ENCODE data around the gene SNAPC4. TPM values are rescaled to one million over a fixed set of nuclear protein-coding genes. Genes with fewer than 3 reads are reported as not detected.

Gene SNAPC4
- polyA plus RNA-seq, 1 of the 3 experiments (the other 2 are of a cell fraction), result 9.2 TPM

DNA sequence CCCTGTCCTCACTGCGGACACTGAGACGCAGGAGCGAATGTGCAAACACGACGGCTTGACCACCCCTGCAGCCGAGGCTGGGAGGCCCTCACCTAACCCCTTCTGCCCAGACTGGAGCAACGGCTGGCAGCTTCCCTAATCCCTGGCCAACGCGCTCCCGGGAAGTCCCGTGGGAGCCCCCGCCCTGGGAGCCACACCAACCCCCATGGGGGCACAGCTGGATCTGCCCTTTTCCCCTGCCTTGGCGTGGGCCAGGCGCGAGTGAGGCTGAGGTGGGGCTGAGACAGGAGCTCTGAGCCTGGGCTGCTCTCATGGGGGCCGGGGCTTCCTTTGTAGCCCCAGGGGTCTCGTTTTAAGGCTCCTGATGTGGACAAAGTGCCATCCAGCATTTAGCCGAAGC is 31.8 kb downstream of the SNAPC4 start:
- no peaks in the 10 kb centered on the region for H3F3A ChIP-seq (replicated peaks; ENCODE audit: insufficient read depth)
- no peak overlapping the region for H3K27ac ChIP-seq (ENCODE audit: low read depth in 2 of 2, low read length in 1 of 2)
- H2AFZ ChIP-seq (ENCODE audit: low read depth), result no peak overlapping the region
- no peak overlapping the region for H3K9ac ChIP-seq
- H3K4me2 ChIP-seq, result no peak overlapping the region
- TF ChIP-seq, protein P1, sequence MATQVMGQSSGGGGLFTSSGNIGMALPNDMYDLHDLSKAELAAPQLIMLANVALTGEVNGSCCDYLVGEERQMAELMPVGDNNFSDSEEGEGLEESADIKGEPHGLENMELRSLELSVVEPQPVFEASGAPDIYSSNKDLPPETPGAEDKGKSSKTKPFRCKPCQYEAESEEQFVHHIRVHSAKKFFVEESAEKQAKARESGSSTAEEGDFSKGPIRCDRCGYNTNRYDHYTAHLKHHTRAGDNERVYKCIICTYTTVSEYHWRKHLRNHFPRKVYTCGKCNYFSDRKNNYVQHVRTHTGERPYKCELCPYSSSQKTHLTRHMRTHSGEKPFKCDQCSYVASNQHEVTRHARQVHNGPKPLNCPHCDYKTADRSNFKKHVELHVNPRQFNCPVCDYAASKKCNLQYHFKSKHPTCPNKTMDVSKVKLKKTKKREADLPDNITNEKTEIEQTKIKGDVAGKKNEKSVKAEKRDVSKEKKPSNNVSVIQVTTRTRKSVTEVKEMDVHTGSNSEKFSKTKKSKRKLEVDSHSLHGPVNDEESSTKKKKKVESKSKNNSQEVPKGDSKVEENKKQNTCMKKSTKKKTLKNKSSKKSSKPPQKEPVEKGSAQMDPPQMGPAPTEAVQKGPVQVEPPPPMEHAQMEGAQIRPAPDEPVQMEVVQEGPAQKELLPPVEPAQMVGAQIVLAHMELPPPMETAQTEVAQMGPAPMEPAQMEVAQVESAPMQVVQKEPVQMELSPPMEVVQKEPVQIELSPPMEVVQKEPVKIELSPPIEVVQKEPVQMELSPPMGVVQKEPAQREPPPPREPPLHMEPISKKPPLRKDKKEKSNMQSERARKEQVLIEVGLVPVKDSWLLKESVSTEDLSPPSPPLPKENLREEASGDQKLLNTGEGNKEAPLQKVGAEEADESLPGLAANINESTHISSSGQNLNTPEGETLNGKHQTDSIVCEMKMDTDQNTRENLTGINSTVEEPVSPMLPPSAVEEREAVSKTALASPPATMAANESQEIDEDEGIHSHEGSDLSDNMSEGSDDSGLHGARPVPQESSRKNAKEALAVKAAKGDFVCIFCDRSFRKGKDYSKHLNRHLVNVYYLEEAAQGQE (IDR thresholded peaks at IDR 0.05; ENCODE audit: low read depth, low read length), result no peak
- TF ChIP-seq FOXM1 (IDR thresholded peaks at IDR 0.05; ENCODE audit: low read depth) (no peak), ELF1 (IDR thresholded peaks at IDR 0.05) (no peak), SIN3A (IDR thresholded peaks at IDR 0.05; ENCODE audit: borderline replicate concordance, low read depth, low read length) (no peak), JUND (IDR thresholded peaks at IDR 0.05) (no peak), TEAD4 (IDR thresholded peaks at IDR 0.05; ENCODE audit: borderline replicate concordance, insufficient read depth) (no peak), FOSL2 (IDR thresholded peaks at IDR 0.05; ENCODE audit: borderline replicate concordance, low read depth) (no peak), YY1 (IDR thresholded peaks at IDR 0.05; ENCODE audit: low read depth) (no peak), SMC3 (IDR thresholded peaks at IDR 0.05; ENCODE audit: low read depth, low read length) (no peak), GABPA (IDR thresholded peaks at IDR 0.05; ENCODE audit: low read depth) (no peak), POLR2AphosphoS5 (IDR thresholded peaks at IDR 0.05; ENCODE audit: low read depth, low read length) (no peak), RFX5 (IDR thresholded peaks at IDR 0.05; ENCODE audit: low read length) (no peak), MXI1 (IDR thresholded peaks at IDR 0.05; ENCODE audit: low read depth, low read length) (no peak), GATA2 (CRISPR knock-in tag; IDR thresholded peaks at IDR 0.05) (no peak), NRF1 (IDR thresholded peaks at IDR 0.05; ENCODE audit: low read depth, low read length) (no peak), FOXJ3 (CRISPR knock-in tag; IDR thresholded peaks at IDR 0.05) (no peak), RAD21 (IDR thresholded peaks at IDR 0.05; ENCODE audit: low read length) (no peak)
- TF ChIP-seq, protein P2, sequence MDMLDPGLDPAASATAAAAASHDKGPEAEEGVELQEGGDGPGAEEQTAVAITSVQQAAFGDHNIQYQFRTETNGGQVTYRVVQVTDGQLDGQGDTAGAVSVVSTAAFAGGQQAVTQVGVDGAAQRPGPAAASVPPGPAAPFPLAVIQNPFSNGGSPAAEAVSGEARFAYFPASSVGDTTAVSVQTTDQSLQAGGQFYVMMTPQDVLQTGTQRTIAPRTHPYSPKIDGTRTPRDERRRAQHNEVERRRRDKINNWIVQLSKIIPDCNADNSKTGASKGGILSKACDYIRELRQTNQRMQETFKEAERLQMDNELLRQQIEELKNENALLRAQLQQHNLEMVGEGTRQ (IDR thresholded peaks at IDR 0.05; ENCODE audit: borderline replicate concordance, low read depth, low read length), result no peak
- TF ChIP-seq, protein P3, sequence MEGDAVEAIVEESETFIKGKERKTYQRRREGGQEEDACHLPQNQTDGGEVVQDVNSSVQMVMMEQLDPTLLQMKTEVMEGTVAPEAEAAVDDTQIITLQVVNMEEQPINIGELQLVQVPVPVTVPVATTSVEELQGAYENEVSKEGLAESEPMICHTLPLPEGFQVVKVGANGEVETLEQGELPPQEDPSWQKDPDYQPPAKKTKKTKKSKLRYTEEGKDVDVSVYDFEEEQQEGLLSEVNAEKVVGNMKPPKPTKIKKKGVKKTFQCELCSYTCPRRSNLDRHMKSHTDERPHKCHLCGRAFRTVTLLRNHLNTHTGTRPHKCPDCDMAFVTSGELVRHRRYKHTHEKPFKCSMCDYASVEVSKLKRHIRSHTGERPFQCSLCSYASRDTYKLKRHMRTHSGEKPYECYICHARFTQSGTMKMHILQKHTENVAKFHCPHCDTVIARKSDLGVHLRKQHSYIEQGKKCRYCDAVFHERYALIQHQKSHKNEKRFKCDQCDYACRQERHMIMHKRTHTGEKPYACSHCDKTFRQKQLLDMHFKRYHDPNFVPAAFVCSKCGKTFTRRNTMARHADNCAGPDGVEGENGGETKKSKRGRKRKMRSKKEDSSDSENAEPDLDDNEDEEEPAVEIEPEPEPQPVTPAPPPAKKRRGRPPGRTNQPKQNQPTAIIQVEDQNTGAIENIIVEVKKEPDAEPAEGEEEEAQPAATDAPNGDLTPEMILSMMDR (IDR thresholded peaks at IDR 0.05), result no peak
- CTCF ChIA-PET, result interaction anchor here (0.7 to 2.3 kb wide), 6 partner anchors 17 to 55 kb away, joined by 3 to 5 read pairs (median 4); no protein-coding TSS in a partner anchor
- H3K27me3 ChIP-seq (ENCODE audit: insufficient read depth), result no peaks in the 10 kb centered on the region
- no peaks in the 10 kb centered on the region for H3K9me3 ChIP-seq
- no peak overlapping the region for H3K4me3 ChIP-seq (ENCODE audit: low read depth in 2 of 2, low read length in 1 of 2)
- DNase-seq, result no peak
- WGBS (ENCODE audit: low lambda C conversion rate), result 90% methylated on average over 5 of the region's 18 CpGs
- no peaks in the 10 kb centered on the region for H3K9me2 ChIP-seq
- no peaks in the 10 kb centered on the region for H3K79me2 ChIP-seq (ENCODE audit: insufficient read depth)
- H3K4me1 ChIP-seq (ENCODE audit: control insufficient read depth in 1 of 2, insufficient read depth in 2 of 2, low read depth in 1 of 2, low read length in 1 of 2), result peaks cover 0 to 36% of the 10 kb centered on the region in 2 experiments; a peak in 1 of 4 replicates
- no peaks in the 10 kb centered on the region for H3K36me3 ChIP-seq (replicated peaks in 1 of 2; ENCODE audit: control insufficient read depth in 1 of 2, insufficient read depth in 2 of 2, low read length in 1 of 2)
- POLR2A ChIA-PET, result no interaction called here
- no peaks in the 10 kb centered on the region for H4K20me1 ChIP-seq (ENCODE audit: insufficient read depth)
